Measurements from ENCODE around the gene HOXB13. TPM values are rescaled to one million over a fixed set of nuclear protein-coding genes. Genes with fewer than 3 reads are reported as not detected.

Gene HOXB13
- total and polyA plus RNA-seq, 2 of the 13 experiments (the other 11 are each of a cell fraction or from before 2014, with no cell fraction given) = not detected

DNA sequence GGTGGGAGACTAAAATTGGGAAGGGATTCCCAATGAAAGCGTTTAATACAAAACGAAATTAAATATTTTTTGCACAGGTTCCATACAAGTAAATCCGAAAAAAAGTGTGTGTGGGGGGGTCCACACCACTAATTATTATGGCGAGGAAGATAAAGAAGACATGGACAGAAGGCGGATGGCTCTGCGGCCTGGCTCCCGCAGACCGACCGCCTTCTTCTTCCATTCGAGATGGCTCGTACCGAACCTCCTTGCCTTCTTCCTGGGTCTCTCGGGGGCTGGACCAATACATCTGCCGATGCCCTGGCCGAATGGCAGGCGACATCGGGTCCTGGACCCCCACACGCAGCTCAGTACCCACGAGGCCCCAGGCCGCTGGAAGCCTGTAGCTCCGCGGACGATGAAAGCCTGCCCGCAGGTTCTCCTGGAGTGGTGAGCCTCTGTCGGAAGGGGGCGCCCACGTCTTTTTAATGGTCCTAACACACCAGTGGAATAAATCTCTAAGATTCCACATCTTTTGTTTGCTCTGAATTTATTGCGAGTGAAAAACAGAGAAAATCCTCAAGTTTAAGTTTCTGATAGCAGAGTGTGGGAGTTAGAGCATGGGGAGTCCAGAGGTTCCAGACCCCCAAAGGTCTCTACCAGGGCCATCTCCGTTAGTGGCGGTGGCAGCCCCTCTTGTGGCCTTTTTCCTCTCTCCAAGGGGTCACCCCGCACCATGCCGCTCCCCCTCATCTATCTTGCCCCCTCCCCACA is 4.1 kb downstream of the HOXB13 start:
- no peak overlapping the region; a peak in 1 of 6 replicates for H3K4me3 ChIP-seq (replicated peaks in 1 of 3; ENCODE audit: insufficient read depth in 1 of 3, low read depth in 2 of 3, low read length in 3 of 3)
- in situ Hi-C loops (cut with HindIII; ENCODE audit: extremely low pct_ligation_motif_present, low pct_unique_long_range_greater_than_20kb) = loop anchor here (5.0 kb wide), 2 partner anchors 63 to 153 kb away; no protein-coding TSS in a partner anchor
- ChIA-PET CTCF (ENCODE audit: low intra/inter-chr PET ratio, low total read pairs) (interaction anchor here (0.6 to 3.8 kb wide), 5 partner anchors 66 to 160 kb away, joined by 3 to 47 read pairs (median 6); no protein-coding TSS in a partner anchor), POLR2A (interaction anchor here (1.0 to 1.6 kb wide), 2 partner anchors 67 to 154 kb away, joined by 4 to 5 read pairs; no protein-coding TSS in a partner anchor)
- H3K9me3 ChIP-seq (ENCODE audit: low read length) = no peaks in the 10 kb centered on the region
- intact Hi-C loops (cut with micrococcal nuclease; ENCODE audit: unreplicated experiment) = loop anchor here (1.0 to 2.0 kb wide), 2 partner anchors 67 to 154 kb away; no protein-coding TSS in a partner anchor
- H3K4me2 ChIP-seq (ENCODE audit: low read depth, low read length) = peak overlapping the region; percentile 11; the same call in 1 of the 2 replicates
- H3K27ac ChIP-seq (ENCODE audit: extremely low read length, insufficient read depth, low read length) = no peak overlapping the region
- WGBS (ENCODE audit: low lambda C conversion rate) = 24% methylated on average over 27 of the region's 32 CpGs
- no peak overlapping the region for H2AFZ ChIP-seq (ENCODE audit: low read length)
- H3K79me2 ChIP-seq (ENCODE audit: insufficient read depth, low read length) = no peaks in the 10 kb centered on the region
- no peaks in the 10 kb centered on the region for H3K4me1 ChIP-seq (ENCODE audit: insufficient read depth, low read length)
- FAIRE-seq (peak; percentile 82), ATAC-seq (peak; percentile 89), DNase-seq (ENCODE audit: low spot score) (peak; percentile 56)
- H3K9ac ChIP-seq (ENCODE audit: insufficient read depth, low read depth, low read length) = no peak overlapping the region
- H3K27me3 ChIP-seq (ENCODE audit: control insufficient read depth in 1 of 2, insufficient read depth in 2 of 2, low read length in 2 of 2) = peaks cover 23 to 82% of the 10 kb centered on the region in 2 experiments
- no TSS peak for BruUV-seq (replicated peaks)
- no peaks in the 10 kb centered on the region for H4K20me1 ChIP-seq (ENCODE audit: insufficient read depth, low read length)
- H3K36me3 ChIP-seq (replicated peaks in 1 of 2; ENCODE audit: control insufficient read depth in 1 of 2, insufficient read depth in 2 of 2, low read length in 2 of 2) = no peaks in the 10 kb centered on the region
- TF ChIP-seq, protein P1, sequence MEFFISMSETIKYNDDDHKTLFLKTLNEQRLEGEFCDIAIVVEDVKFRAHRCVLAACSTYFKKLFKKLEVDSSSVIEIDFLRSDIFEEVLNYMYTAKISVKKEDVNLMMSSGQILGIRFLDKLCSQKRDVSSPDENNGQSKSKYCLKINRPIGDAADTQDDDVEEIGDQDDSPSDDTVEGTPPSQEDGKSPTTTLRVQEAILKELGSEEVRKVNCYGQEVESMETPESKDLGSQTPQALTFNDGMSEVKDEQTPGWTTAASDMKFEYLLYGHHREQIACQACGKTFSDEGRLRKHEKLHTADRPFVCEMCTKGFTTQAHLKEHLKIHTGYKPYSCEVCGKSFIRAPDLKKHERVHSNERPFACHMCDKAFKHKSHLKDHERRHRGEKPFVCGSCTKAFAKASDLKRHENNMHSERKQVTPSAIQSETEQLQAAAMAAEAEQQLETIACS (CRISPR knock-in tag; IDR thresholded peaks at IDR 0.05) = no peak
- TF ChIP-seq TRAFD1 (CRISPR knock-in tag; IDR thresholded peaks at IDR 0.05; ENCODE audit: borderline replicate concordance) (0 out of 2 replicates have a peak, but pooled peaks have one; percentile 36), MTF2 (CRISPR knock-in tag; IDR thresholded peaks at IDR 0.05; ENCODE audit: borderline replicate concordance) (0 out of 2 replicates have a peak, but pooled peaks have one; percentile 19), MIXL1 (CRISPR knock-in tag; IDR thresholded peaks at IDR 0.05) (0 out of 2 replicates have a peak, but pooled peaks have one; percentile 18), CEBPB (IDR thresholded peaks at IDR 0.05; ENCODE audit: borderline replicate concordance, low read depth, low read length) (no peak), SUZ12 (IDR thresholded peaks at IDR 0.05; ENCODE audit: low read depth, low read length) (peak; percentile 5; the same call in 1 of the 2 replicates), MED13 (CRISPR knock-in tag; IDR thresholded peaks at IDR 0.05) (no peak), HMGXB4 (CRISPR knock-in tag; IDR thresholded peaks at IDR 0.05; ENCODE audit: borderline replicate concordance in 1 of 2, low read depth in 1 of 2) (0 out of 4 replicates have a peak, but pooled peaks of 1 of the 2 experiments have one; percentile 25), NFYC (CRISPR knock-in tag; IDR thresholded peaks at IDR 0.05) (no peak), ZNF670 (CRISPR knock-in tag; IDR thresholded peaks at IDR 0.05; ENCODE audit: borderline replicate concordance) (no peak), PHF8 (CRISPR knock-in tag; IDR thresholded peaks at IDR 0.05) (no peak)
- TF ChIP-seq, protein P2, sequence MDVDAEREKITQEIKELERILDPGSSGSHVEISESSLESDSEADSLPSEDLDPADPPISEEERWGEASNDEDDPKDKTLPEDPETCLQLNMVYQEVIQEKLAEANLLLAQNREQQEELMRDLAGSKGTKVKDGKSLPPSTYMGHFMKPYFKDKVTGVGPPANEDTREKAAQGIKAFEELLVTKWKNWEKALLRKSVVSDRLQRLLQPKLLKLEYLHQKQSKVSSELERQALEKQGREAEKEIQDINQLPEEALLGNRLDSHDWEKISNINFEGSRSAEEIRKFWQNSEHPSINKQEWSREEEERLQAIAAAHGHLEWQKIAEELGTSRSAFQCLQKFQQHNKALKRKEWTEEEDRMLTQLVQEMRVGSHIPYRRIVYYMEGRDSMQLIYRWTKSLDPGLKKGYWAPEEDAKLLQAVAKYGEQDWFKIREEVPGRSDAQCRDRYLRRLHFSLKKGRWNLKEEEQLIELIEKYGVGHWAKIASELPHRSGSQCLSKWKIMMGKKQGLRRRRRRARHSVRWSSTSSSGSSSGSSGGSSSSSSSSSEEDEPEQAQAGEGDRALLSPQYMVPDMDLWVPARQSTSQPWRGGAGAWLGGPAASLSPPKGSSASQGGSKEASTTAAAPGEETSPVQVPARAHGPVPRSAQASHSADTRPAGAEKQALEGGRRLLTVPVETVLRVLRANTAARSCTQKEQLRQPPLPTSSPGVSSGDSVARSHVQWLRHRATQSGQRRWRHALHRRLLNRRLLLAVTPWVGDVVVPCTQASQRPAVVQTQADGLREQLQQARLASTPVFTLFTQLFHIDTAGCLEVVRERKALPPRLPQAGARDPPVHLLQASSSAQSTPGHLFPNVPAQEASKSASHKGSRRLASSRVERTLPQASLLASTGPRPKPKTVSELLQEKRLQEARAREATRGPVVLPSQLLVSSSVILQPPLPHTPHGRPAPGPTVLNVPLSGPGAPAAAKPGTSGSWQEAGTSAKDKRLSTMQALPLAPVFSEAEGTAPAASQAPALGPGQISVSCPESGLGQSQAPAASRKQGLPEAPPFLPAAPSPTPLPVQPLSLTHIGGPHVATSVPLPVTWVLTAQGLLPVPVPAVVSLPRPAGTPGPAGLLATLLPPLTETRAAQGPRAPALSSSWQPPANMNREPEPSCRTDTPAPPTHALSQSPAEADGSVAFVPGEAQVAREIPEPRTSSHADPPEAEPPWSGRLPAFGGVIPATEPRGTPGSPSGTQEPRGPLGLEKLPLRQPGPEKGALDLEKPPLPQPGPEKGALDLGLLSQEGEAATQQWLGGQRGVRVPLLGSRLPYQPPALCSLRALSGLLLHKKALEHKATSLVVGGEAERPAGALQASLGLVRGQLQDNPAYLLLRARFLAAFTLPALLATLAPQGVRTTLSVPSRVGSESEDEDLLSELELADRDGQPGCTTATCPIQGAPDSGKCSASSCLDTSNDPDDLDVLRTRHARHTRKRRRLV (CRISPR knock-in tag; IDR thresholded peaks at IDR 0.05) = no peak

Data from HepG2 (cell line).